PC-3 (cell line): ENCODE data around the gene CXADR.

ENCODE experiments used
- EZH2 ChIP-seq: fragments of 300-600 bp; sonication (generic); IDR thresholded peaks from one replicate; pipeline ENCODE4 v1.6.1; 2017; ENCODE audit warnings: antibody characterized with exemption, mild to moderate bottlenecking, low read length; ENCODE audit not compliant: unreplicated experiment
- TF ChIP-seq, protein P1 (sequence below): fragments of 300-600 bp; sonication (generic); conservative IDR thresholded peaks from 2 replicates; pipeline ENCODE4 v1.5.1; 2017; ENCODE audit warnings: antibody characterized with exemption, low read depth, mild to moderate bottlenecking, low read length

- TF ChIP-seq, protein P1, sequence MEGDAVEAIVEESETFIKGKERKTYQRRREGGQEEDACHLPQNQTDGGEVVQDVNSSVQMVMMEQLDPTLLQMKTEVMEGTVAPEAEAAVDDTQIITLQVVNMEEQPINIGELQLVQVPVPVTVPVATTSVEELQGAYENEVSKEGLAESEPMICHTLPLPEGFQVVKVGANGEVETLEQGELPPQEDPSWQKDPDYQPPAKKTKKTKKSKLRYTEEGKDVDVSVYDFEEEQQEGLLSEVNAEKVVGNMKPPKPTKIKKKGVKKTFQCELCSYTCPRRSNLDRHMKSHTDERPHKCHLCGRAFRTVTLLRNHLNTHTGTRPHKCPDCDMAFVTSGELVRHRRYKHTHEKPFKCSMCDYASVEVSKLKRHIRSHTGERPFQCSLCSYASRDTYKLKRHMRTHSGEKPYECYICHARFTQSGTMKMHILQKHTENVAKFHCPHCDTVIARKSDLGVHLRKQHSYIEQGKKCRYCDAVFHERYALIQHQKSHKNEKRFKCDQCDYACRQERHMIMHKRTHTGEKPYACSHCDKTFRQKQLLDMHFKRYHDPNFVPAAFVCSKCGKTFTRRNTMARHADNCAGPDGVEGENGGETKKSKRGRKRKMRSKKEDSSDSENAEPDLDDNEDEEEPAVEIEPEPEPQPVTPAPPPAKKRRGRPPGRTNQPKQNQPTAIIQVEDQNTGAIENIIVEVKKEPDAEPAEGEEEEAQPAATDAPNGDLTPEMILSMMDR = no peak
- no peak for TF ChIP-seq EZH2
Measured at GRCh38 chr21:17580319-17580718, 67.5 kb downstream of the CXADR start.
